ENCODE data around the gene EHD1. TPM values are rescaled to one million over a fixed set of nuclear protein-coding genes. Genes with fewer than 3 reads are reported as not detected.

Gene EHD1
- total and polyA plus RNA-seq, 2 experiments from 2014 or later, result 55.2 to 90.2 TPM

- DNase-seq, result no peak
- TF ChIP-seq EZH2phosphoT487 (IDR thresholded peaks at IDR 0.05; ENCODE audit: insufficient read depth, low read depth) (no peak), EZH2 (IDR thresholded peaks at IDR 0.05; ENCODE audit: insufficient read depth, poor library complexity, severe bottlenecking) (no peak)
- no peak overlapping the region for H2AFZ ChIP-seq
- H3K79me2 ChIP-seq (ENCODE audit: insufficient read depth), result no peaks in the 10 kb centered on the region
- H3K4me2 ChIP-seq (ENCODE audit: unreplicated experiment), result no peak overlapping the region
- no peak overlapping the region for H3K9ac ChIP-seq
- no peak overlapping the region for H3K27ac ChIP-seq
- no peaks in the 10 kb centered on the region for H3K4me1 ChIP-seq (ENCODE audit: insufficient read depth)
- no peaks in the 10 kb centered on the region for H3K9me3 ChIP-seq (ENCODE audit: low read depth)
- WGBS, 2 experiments (ENCODE audit: low coverage in 1 of 2, low lambda C conversion rate in 2 of 2, missing lambda C conversion rate in 2 of 2), result 80 to 87% methylated on average over 15 of the region's 15 CpGs
- H3F3A ChIP-seq (ENCODE audit: insufficient read depth), result peaks cover 7% of the 10 kb centered on the region; the same call in 1 of the 2 replicates
- in situ Hi-C loops (cut with MboI), result no loop called here
- H4K20me1 ChIP-seq (ENCODE audit: insufficient read depth), result no peaks in the 10 kb centered on the region
- no peak overlapping the region for H3K4me3 ChIP-seq
- H3K9me2 ChIP-seq (ENCODE audit: insufficient read depth), result no peaks in the 10 kb centered on the region
- no peaks in the 10 kb centered on the region for H3K27me3 ChIP-seq (replicated peaks; ENCODE audit: insufficient read depth)
- H3K36me3 ChIP-seq (ENCODE audit: low read depth), result no peaks in the 10 kb centered on the region
Observed at GRCh38 chr11:64841592-64842365, 36.6 kb downstream of the EHD1 start.

- Histone ChIP-seq H3K9me2 (ENCODE audit: insufficient read depth) (no peaks in the 10 kb centered on the region), H3K79me2 (ENCODE audit: insufficient read depth) (no peaks in the 10 kb centered on the region), H3K9ac (no peak overlapping the region), H3K9me3 (ENCODE audit: low read depth) (no peaks in the 10 kb centered on the region), H3K4me3 (no peak overlapping the region), H3K4me1 (ENCODE audit: insufficient read depth) (no peaks in the 10 kb centered on the region), H3K27ac (no peak overlapping the region), H3K36me3 (ENCODE audit: low read depth) (no peaks in the 10 kb centered on the region), H2AFZ (no peak overlapping the region), H3F3A (ENCODE audit: insufficient read depth) (no peaks in the 10 kb centered on the region), H3K4me2 (ENCODE audit: unreplicated experiment) (no peak overlapping the region), H4K20me1 (ENCODE audit: insufficient read depth) (no peaks in the 10 kb centered on the region), H3K27me3 (replicated peaks; ENCODE audit: insufficient read depth) (no peaks in the 10 kb centered on the region)
- in situ Hi-C loops (cut with MboI), result no loop called here
- TF ChIP-seq EZH2 (IDR thresholded peaks at IDR 0.05; ENCODE audit: insufficient read depth, poor library complexity, severe bottlenecking), result no peak
- no peak for DNase-seq
- WGBS, 2 experiments (ENCODE audit: low coverage in 1 of 2, low lambda C conversion rate in 2 of 2, missing lambda C conversion rate in 2 of 2), result 79 to 80% methylated on average over 20 to 24 of the region's 24 CpGs
Observed at GRCh38 chr11:64839887-64840782, 38.3 kb downstream of the EHD1 start.

GRCh38 chr11:64839335-64839734, 39.1 kb downstream of the EHD1 start:
- no peaks in the 10 kb centered on the region for H4K20me1 ChIP-seq (ENCODE audit: insufficient read depth)
- no peaks in the 10 kb centered on the region for H3K4me1 ChIP-seq (ENCODE audit: insufficient read depth)
- no peak overlapping the region for H3K27ac ChIP-seq
- no peaks in the 10 kb centered on the region for H3K27me3 ChIP-seq (replicated peaks; ENCODE audit: insufficient read depth)
- no peaks in the 10 kb centered on the region for H3K9me3 ChIP-seq (ENCODE audit: low read depth)
- H3K36me3 ChIP-seq (ENCODE audit: low read depth), result no peaks in the 10 kb centered on the region
- no peak overlapping the region for H3K9ac ChIP-seq
- H3K4me2 ChIP-seq (ENCODE audit: unreplicated experiment), result no peak overlapping the region
- no peak for DNase-seq
- H3K4me3 ChIP-seq, result no peak overlapping the region
- H3F3A ChIP-seq (ENCODE audit: insufficient read depth), result no peaks in the 10 kb centered on the region
- H2AFZ ChIP-seq, result no peak overlapping the region
- in situ Hi-C loops (cut with MboI), result no loop called here
- WGBS, 2 experiments (ENCODE audit: low coverage in 1 of 2, low lambda C conversion rate in 2 of 2, missing lambda C conversion rate in 2 of 2), result 67 to 71% methylated on average over 12 to 13 of the region's 13 CpGs
- TF ChIP-seq EZH2phosphoT487 (IDR thresholded peaks at IDR 0.05; ENCODE audit: insufficient read depth, low read depth) (no peak), EZH2 (IDR thresholded peaks at IDR 0.05; ENCODE audit: insufficient read depth, poor library complexity, severe bottlenecking) (no peak)
- no peaks in the 10 kb centered on the region for H3K79me2 ChIP-seq (ENCODE audit: insufficient read depth)
- H3K9me2 ChIP-seq (ENCODE audit: insufficient read depth), result no peaks in the 10 kb centered on the region

- no peak overlapping the region for H3K9ac ChIP-seq
- H3F3A ChIP-seq (ENCODE audit: insufficient read depth), result no peaks in the 10 kb centered on the region
- no peaks in the 10 kb centered on the region for H3K36me3 ChIP-seq (ENCODE audit: low read depth)
- in situ Hi-C loops (cut with MboI), result no loop called here
- H3K9me3 ChIP-seq (ENCODE audit: low read depth), result no peaks in the 10 kb centered on the region
- DNase-seq, result no peak
- H3K9me2 ChIP-seq (ENCODE audit: insufficient read depth), result no peaks in the 10 kb centered on the region
- no peaks in the 10 kb centered on the region for H3K79me2 ChIP-seq (ENCODE audit: insufficient read depth)
- H2AFZ ChIP-seq, result no peak overlapping the region
- H3K27ac ChIP-seq, result no peak overlapping the region
- no peaks in the 10 kb centered on the region for H3K27me3 ChIP-seq (replicated peaks; ENCODE audit: insufficient read depth)
- WGBS, 2 experiments (ENCODE audit: low coverage in 1 of 2, low lambda C conversion rate in 2 of 2, missing lambda C conversion rate in 2 of 2), result 91 to 93% methylated on average over 26 to 28 of the region's 28 CpGs
- H3K4me1 ChIP-seq (ENCODE audit: insufficient read depth), result no peaks in the 10 kb centered on the region
- H3K4me3 ChIP-seq, result no peak overlapping the region
- H4K20me1 ChIP-seq (ENCODE audit: insufficient read depth), result no peaks in the 10 kb centered on the region
- no peak for TF ChIP-seq EZH2 (IDR thresholded peaks at IDR 0.05; ENCODE audit: insufficient read depth, poor library complexity, severe bottlenecking)
- no peak for TF ChIP-seq EZH2phosphoT487 (IDR thresholded peaks at IDR 0.05; ENCODE audit: insufficient read depth, low read depth)
- no peak overlapping the region for H3K4me2 ChIP-seq (ENCODE audit: unreplicated experiment)
Observed at GRCh38 chr11:64838600-64839334, 39.7 kb downstream of the EHD1 start.

All from GM23248 (cell line).